ENCODE data around the gene MYO7B.

GRCh38 chr2:127531221-127531648, 4.2 kb upstream of the MYO7B start:
- TF ChIP-seq POLR2A (IDR thresholded peaks at IDR 0.05) (no peak), EP300 (IDR thresholded peaks at IDR 0.05) (no peak)
- TF ChIP-seq, protein P1, sequence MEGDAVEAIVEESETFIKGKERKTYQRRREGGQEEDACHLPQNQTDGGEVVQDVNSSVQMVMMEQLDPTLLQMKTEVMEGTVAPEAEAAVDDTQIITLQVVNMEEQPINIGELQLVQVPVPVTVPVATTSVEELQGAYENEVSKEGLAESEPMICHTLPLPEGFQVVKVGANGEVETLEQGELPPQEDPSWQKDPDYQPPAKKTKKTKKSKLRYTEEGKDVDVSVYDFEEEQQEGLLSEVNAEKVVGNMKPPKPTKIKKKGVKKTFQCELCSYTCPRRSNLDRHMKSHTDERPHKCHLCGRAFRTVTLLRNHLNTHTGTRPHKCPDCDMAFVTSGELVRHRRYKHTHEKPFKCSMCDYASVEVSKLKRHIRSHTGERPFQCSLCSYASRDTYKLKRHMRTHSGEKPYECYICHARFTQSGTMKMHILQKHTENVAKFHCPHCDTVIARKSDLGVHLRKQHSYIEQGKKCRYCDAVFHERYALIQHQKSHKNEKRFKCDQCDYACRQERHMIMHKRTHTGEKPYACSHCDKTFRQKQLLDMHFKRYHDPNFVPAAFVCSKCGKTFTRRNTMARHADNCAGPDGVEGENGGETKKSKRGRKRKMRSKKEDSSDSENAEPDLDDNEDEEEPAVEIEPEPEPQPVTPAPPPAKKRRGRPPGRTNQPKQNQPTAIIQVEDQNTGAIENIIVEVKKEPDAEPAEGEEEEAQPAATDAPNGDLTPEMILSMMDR (IDR thresholded peaks at IDR 0.05) = no peak

All from stomach (tissue), 4 donors.